NCI-H128 (cell line): ENCODE measurements around the gene CROCC2.

ENCODE experiments used
- DNase-seq: peaks from one replicate; lab custom pipeline; 2025; ENCODE audit not compliant: unreplicated experiment; lab: John Stamatoyannopoulos, UW

Gene CROCC2

DNA sequence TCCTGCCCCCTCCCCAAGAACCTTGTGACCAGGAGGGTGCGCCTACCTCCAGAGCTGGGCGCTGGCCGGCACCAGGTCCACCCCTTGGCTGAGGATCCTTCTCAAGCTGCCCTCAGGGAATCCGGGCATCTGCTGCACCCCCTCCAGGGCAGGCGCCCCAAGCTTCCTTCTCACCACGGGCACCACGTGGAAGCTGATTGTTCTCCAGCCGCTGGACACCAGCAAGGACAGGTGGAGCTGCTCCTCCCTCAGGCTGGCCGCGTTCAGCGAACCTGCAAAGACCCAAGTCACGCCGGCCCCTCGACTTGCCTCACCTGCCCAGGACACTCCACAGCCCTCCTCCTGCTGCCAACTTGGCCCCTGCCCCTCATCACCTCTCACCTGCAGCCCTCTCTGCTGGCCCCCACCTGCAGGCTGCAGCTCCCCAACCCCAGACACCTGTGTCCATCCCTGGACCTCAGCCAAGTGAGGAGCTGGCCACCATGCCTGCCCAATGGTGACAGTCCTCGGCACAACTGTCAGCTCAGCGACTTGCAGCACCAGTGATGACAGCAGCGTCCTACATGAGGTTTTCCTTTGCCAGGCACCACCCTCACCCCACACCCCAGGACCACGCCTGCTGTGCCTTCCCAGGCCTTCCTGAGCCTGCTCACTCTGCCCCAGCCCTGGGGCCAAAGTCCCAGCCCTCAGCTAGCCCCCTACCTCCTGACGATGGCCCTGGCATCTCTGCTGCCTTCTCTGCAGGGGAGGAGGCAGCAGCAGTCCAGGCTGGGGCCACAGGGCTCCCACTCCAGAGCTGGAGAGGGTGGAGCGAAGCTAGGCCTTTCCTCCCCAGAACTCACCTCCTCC, 14.4 kb upstream of the CROCC2 start:
- no peak for DNase-seq

DNA sequence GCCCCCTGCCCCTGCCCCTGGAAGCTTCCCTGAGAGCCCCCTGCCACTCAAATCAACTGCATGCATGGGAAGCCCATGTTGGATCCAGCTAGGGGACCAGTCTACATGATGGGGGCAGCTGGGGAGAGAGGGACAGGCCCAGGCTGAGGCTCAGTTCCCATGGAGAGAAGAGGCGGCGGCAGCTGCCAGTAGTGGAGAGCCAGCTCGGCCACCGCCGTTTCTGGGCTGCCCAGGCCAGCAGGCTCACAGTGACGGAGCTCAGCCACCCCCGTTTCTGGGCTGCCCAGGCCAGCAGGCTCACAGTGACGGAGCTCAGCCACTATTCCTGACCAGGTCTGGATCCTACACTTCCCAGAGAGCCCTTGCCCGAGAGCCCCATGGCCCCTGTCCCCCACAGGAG, 13.8 kb upstream of the CROCC2 start:
- no peak for DNase-seq

DNA sequence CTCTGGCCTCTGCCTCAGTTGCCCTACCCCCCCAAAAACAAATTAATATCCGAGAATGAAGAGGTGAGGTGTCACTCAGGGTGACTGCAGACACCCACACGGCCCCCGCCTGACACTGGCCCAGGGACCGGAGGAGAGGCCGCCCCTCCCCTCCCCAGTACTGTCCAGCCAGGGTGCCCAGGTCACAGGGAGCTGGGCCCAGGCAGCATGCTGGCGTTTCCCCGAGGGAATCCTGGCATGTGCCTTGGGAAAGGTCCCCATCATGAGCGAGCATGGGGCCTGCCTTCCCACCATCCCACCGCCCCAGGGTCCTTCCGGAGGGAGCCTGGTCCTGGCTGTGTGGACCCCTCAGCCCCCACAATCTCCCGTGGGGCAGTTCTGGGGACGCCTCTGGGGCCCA, 13.2 kb upstream of the CROCC2 start:
- no peak for DNase-seq

DNA sequence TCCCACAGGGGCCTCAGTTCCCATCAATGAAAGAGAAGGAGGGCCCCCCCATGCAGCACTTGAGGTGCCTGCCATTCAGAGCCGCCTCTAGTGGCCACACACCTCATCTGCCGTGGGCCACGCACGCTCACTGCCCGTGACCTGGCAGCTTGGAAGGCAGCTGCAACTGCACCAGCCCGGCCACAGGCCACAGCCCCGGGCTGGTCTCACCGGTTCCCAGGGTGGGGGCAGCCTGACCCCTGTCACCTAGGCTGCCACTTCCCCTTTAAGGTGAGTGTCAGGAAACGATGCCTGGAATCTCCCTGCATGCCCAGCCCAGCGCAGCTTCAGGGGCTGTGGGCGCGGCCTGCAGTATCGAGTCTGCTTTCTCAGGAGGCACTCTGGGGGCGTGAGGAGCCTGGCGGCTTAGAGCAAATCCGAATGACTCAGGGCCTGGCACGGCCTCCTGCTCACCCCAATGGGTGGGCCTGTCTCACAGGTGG, 12.7 kb upstream of the CROCC2 start:
- DNase-seq: no peak

DNA sequence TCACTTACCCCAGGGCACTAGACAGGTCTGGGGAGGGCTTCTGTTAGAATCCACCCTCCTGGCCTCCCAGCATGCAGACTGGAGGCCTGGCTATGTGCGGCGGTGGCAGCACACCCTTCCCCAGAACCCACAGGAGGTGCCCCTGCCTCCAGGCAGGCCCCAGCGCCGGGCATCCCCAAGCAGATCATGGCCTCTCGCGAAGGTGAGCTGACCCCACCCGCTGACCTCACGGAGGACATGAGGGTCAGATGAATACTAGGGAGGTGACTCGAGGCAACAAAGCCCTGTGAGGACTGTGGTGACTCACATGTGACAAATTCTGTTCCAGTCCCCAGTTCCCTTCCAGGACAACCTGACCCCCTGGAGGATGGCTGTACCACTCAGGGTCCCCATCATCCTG, 12.1 kb upstream of the CROCC2 start:
- no peak for DNase-seq

DNA sequence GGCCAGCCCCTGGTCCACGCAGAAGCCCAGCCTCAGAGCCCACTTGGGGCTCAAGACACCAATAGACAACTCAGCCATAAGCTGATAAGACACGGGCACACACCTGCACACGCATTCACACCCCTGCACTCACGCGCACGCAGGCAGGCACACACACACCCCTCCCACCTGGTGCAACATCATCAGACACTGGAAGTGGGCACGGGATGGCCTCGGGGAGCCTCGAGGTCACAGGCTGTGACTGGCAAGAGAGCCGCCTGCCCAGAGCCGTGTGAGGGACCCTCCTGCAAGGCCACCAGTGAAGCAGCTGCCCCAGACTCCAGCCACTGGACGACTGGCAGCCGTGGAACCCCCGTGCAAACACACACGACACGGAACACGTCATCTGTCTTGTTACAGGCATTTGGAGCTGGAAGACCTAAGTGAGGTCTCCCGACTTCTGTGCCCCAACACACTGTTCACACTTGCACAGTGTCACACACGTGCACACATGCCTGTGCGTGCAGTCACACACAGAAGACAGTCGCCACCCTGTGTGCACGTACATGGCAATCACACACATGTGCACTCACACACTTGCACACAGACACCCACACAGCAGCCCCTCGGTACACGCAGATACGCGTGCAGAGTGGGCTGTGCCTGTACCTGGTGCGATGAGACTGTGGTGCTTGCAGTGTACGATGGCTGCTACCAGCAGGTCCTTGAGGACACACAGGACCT, 11.1 kb upstream of the CROCC2 start:
- DNase-seq: no peak

DNA sequence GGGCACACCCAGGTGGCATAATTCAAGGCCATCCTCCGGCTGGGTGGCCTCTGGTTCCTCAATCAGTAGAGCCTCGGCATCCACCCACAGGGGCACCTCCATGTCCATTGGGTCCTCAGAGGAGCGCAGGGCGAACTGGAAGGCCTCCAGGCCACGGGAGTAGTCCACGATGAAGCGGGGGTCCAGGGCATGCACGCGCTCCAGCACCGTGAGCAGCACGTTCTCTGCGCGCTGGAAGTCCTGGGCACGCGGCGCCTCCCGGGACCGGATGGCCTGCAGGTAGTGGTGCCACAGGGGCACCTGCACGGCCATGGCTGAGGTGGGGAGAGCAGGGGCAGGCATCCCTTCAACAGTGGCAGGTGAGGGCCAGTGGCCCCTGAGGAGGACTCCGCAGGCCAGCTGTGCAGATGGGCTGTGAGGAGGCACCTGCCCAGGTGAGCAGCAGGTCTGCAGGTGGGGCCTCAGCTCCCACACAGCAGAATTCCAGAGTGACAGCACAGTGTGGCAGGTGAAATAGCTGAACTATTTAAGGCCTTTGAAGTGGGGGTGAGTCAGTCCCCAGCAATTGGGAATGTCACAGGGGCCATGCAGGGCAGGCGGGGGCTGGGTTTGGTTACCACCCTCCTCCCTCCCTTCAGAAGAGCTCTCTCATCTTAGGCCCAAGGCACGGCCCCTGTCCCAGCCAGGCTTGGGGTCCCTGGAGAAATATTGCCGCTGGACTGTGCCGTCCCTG, 10.3 kb upstream of the CROCC2 start, which contains the start of gene MAB21L4:
TSS of gene MAB21L4 (minus strand) at position 501 of the 733 bp plus-strand sequence. CDS start at position 342, 159 bp downstream.
- DNase-seq: no peak

DNA sequence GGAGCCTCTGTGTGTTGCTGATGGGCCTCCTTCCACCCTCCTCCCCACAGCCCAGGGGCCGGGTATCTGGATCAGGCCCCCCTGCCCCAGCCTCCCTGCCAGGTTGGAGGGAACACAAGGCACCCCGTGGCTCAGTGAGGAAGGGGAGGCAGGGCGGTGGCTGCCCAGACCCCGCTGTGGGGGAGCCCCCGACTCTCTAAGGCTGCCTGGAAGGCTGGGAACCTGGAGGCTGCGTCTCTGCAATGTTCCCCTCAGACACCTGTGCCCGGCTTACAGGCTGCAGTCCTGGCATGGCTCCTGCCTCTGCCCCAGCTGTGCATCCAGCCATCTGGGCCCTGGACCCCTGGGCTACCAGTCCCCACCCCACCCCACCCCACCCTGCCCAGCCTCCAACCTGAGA, 9.7 kb upstream of the CROCC2 start:
- DNase-seq: no peak

DNA sequence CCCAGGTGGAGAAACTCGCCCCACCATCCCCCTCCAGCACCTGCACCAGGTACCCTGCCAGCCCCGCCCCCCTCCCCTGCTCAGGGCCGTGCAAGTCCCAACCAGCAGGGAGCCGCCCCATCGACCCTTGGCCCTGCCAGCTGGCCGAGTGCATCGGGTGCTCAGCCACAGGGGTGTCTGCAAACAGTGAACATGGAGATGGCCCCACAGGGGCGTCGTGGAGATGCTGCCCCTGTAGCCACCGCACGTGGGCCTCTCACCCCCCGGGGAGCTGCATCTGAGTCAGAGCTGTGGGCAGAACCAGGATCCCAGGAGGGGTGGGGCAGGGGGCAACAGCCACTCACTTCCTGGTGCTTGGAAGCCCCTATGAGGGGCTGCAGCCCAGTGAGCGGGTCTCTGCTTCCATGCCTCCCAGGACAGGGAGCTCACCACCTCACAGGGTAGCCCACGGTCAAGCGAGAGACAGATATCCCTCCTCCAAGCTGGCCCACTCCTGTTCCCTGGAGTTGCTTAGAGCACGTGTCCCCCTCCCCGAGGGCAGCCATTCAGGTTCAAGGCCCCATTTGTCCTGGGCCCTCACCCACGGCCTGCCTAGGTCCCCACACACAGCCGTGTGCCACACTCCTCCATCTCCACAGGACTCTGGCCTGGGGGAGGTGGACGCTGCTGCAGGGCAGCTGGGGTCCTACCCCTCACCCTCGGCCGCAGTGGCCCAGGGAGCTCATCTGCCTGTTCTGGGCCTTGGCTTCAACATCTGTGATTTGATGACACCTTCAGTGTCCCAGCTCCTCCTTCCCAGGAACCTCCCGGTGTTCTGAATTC, 9.1 kb upstream of the CROCC2 start:
- DNase-seq: no peak

DNA sequence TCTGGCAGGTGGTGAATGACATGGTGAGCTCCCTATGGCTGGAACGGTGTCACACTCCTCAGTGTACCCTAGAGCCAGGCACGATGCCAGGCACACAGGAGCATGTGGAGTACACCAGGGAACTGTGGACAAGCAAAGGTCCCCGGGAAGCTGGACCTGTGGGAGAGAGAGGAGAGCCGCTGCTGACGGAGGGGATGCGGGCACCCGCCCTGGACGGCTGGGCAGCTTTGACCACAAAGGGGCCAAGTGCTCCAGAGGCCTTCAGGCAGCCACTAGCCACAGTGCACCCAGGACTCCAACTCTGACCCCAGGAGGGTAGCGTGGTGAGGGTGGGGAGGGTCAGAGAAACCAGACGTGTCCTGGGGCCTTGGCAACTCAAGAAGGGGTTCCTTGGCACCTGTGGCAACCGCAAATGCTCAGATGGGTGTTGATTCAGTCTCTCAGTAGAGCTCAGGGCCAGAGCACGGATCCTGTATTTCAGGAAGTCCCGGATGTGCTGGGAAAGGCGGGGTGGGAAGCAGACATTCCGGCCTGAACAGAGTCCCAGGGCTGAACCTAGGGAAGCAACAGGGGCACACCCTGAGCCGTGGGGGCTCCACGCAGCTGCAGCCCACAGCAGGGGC, 7.9 kb upstream of the CROCC2 start:
- DNase-seq: no peak

DNA sequence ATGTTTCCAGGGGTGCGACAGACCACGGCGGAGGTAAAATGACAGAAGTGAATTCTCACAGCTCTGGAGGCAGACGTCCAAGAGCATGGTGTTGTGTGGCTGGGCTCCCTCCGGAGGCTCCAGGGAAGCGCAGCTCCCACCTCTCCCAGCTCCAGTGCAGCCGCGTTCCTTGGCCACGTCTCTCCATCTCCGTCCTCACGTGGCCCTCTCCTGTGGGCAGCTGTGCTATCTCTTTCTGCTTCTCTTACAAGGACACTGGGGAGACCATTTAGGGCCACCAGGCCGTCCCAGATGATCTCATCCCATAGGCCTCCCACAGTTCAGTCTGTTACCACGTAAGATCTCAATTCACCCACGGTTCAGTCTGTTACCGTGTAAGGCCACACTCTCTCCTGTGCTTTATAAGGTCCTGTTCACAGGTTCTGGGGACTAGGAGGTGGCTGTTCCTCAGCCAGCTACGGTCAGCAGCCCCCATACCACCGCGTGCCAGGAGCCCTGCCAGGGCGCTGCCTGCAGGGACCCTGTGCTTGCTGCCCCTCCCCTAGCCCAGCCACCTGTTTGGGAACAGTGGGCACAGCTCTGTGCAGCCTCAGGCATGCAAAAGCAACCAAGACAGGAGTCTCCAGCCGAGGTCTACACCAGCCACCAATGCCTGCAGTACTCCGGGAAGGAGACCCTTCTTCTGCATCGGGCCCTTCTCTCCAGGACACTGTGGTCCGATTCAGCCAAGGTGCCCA, 7.2 kb upstream of the CROCC2 start:
- DNase-seq: no peak

DNA sequence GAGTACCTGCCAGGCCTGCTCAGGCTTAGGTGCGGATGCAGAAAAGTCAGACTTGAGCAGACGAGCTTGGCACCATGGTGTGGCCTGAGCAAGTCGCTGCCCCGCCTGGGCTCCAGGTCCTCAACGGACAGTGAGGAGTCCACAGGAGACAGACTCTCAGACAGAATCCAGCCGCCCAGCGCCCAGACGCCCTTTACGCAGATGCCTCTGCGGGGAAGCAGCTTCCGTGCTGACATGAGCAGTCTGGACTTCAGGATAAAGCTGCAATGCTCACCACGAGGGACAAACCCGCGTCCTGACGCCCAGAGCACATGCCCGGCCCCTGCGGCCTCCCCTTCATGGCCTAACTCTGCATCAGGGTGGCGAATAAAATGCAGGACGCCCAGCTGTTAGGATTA, 6.7 kb upstream of the CROCC2 start:
- no peak for DNase-seq

DNA sequence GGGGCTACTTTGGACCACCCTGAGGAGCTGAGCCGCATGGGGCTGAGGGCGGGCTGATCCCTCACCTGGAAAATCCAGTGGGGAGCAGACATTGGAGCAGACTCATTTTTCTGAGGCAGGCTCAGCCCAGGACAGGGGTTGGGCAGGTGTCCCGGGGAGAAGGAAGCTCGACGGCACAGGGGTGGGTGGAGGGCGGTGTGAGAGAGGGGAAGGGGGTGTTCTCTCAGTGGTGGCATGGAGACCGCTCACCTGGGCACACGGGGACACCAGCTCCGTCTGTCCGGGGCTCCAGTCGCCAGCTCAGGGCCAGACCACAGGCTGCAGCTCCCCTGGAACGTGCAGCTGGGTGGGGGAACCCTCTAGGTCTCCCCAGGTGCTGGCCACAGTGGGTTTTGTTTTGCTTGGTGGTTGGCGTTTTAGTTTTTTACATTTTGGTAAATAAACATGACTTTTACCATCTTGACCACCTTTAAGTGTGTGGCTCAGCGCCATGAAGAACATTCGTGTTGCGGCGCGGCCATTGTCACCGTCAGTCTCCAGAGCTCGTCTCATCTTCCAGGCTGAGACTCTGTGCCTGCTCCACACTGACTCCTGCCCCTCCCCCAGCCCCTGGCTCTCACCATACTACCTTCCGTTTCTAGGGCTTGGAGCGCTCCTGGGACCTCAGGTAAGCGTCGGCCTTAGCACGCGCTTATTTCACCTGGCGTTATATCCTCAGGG, 5.8 kb upstream of the CROCC2 start:
- DNase-seq: no peak

DNA sequence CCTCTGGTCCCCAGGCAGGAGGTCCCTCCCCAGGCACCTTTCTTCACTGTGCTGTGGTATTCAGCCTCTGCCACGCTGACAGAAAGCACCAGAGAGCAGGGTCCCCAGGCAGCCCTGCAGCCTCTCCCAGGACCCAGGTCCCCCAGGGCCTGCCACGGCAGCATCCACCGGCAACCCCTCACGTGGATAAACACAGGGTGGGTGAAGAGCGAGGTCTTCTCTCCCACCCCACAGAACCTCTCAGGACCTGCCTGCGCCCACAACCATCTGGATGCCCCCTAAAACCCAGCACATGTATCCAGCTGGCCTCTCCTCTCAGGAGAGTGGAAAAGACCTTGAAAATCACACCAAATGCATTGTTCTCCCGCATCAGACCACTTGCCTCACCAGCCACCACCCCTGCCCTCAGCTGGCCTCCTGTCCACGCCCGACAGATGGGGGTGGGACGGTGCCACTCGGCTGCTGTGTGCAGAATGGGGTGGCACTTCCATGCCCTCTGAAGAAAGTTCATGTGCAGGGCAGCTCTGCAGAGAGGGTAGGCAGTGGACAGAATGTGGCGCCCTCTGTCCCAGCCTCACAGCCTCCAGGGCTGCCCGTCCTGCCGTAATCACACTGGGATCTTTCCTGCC, 4.0 kb upstream of the CROCC2 start:
- no peak for DNase-seq

DNA sequence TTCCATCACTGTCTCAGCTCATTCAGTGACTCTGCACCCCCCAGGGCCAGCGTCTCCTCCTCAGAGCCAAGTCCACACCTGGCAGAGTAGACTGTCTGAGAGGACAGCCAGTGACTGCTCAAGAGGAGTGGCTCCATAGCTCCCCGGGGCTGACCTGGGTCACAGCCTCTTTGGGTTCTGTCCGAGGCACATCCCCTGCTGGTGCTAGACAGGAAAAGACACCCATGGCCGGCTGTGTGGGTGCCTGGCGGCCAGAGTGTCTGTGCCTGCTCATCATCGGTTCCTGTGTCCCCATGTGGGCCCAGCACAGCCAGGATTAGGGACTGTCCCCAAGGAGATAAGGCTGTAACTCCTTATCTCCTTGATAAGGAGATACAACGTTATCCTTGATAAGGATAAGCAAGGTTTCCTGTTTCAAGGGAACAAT, 3.5 kb upstream of the CROCC2 start:
- DNase-seq: no peak

DNA sequence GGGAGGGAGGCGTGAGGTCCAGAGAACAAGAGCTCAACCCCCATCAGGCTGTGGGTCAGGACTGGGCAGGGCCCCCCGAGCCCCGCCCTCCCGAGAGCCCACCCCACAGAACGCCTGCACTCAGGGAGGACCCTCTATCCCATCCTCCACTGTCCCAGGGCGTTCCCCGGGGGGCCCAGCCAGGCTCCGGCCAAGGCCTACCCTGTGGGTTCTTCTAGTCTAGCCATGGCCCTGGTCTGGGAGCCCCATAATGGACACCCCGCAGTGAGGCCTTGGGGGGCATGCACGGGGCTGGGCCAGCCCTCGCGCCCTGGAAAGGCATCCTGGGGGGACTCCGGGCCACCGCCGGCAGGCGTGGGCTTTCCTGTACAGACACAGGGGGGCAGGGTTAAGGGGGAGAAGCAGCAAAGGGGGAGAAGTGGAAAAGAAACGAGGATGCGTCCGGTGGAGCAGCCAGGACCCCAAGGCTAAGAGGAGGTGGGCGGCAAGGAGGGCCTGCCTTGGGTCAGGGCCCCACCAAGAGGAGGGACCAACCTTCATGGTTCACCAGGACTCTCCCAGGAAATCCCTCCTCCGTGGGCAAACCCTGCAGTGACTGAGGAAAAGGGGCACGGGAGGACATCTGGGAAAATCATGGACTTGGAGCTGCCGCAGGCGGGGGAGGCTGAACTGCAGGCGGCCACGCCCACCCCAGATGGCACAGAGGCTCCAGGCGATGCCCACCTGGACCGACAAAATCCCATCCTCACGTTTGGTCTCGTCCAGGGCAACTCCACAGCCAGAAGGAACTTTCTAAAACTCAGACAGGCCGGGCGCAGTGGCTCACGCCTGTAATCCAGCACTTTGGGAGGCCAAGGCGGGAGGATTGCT, 2.7 kb upstream of the CROCC2 start:
- no peak for DNase-seq
